HUES6 (cell line): Measurements from ENCODE around the gene ARL14EPL.

ENCODE experiments used
- H3K27ac ChIP-seq: 2 replicates; pipeline ENCODE4 v1.7.0; 2013; ENCODE audit warnings: low read depth, mild to moderate bottlenecking, low read length, inconsistent platforms
- H3K27me3 ChIP-seq: 2 replicates; pipeline ENCODE4 v1.6.1; 2013; ENCODE audit warnings: low read length; ENCODE audit not compliant: control insufficient read depth, insufficient read depth
- H3K36me3 ChIP-seq: 2 replicates; pipeline ENCODE4 v1.6.1; 2013; ENCODE audit warnings: low read length; ENCODE audit not compliant: control insufficient read depth, insufficient read depth
- H3K4me1 ChIP-seq: 2 replicates; pipeline ENCODE4 v1.6.1; 2013; ENCODE audit warnings: low read length; ENCODE audit not compliant: control insufficient read depth, insufficient read depth
- H3K4me3 ChIP-seq: 2 replicates; pipeline ENCODE4 v1.5.1; 2013; ENCODE audit warnings: low read depth, low read length
- H3K9ac ChIP-seq: one replicate; pipeline ENCODE4 v1.6.1; 2013; ENCODE audit warnings: mild to moderate bottlenecking, low read length
- H3K9me3 ChIP-seq: 2 replicates; pipeline ENCODE4 v1.6.1; 2013; ENCODE audit warnings: low read depth, low read length; ENCODE audit not compliant: control insufficient read depth, insufficient read depth

ARL14EPL gene

DNA sequence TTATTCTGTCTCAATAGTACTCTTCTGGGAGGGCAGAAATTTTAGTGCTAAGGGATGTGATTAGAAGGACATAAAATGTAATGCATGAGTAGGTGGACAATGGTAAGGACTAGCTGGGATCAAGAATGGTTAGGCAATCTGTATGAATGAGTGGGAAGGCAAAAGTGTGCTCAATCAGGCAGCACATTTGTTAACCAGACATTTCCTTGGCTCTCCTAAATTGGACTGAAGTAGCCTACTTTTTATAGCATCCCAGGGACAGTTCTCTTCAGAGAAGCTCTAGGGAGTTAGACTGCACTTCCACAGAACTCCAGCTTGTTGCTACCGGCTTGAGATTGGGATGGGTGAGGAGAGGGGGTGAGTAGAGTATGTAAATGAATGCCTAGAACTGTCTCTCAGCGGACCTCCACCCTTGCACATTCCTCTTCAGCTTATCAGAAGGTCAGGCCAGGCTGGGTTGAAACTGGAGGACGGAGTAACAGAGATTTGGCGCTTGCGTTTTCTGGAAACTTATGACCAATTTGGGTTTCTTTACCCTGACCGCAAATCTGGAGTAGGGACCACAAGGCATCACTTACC is 19.0 kb upstream of the ARL14EPL start:
- no peak overlapping the region for H3K4me3 ChIP-seq
- H3K27me3 ChIP-seq: no peaks in the 10 kb centered on the region
- no peak overlapping the region for H3K27ac ChIP-seq
- no peak overlapping the region for H3K9ac ChIP-seq
- no peaks in the 10 kb centered on the region for H3K36me3 ChIP-seq
- no peaks in the 10 kb centered on the region for H3K4me1 ChIP-seq
- H3K9me3 ChIP-seq: no peaks in the 10 kb centered on the region

DNA sequence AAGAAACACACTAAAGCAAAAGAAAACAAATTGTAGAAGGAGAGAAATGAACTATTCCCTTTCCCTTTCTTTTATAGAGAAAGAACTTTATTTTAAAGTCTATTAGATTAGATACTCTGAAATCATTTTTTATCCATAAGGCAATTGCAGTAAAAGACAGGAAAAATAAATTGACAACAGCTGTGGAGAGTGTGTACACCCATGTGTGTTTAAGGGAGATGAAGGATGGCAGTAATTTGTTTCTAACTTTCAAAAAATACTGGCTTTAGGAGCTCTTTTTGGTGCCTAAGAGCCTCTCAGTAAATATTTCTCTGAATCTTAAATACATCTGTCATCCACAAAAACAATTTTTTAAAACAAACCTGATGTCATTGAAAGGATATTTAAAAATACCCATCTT is 18.3 kb upstream of the ARL14EPL start:
- no peaks in the 10 kb centered on the region for H3K4me1 ChIP-seq
- H3K36me3 ChIP-seq: no peaks in the 10 kb centered on the region
- no peaks in the 10 kb centered on the region for H3K9me3 ChIP-seq
- H3K9ac ChIP-seq: no peak overlapping the region
- no peaks in the 10 kb centered on the region for H3K27me3 ChIP-seq
- H3K27ac ChIP-seq: no peak overlapping the region
- no peak overlapping the region for H3K4me3 ChIP-seq

DNA sequence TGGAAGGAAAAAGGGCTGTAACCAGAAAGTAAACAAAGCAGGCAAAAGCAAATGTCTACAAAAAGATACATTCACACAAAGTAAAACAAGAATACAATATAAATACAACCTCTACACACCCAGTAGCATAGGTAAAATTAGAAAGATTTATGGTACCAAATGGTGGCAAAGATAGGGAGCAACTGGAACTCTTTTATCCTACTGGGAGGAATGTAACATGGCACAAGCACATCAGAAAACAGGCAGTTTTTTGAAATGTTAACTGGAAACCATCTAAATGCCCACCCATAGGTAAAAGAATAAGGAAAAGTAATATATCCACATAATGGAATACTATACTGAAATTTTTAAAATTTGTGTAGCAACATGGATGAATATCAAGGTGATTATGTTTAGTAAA is 8.7 kb upstream of the ARL14EPL start:
- no peaks in the 10 kb centered on the region for H3K27me3 ChIP-seq

DNA sequence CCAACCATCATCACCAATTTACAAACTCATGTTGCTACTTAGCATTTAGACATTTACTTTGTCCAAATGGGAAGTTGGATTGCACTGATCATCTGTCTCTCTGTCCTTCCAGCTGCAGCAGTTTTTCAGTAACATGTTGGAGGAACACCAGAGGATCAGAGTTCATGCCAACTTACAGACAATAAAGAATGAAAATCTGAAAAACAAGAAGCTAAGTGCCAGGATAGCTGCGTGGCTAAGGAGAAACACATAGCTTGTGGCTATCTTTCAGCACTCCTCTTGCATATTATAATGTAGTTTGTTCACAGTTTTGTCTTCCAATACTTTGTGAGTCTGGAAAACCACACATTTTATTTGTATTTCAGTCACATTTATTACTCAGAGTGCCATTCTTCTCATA is 6.4 kb upstream of the ARL14EPL start:
- Histone ChIP-seq H3K9ac (no peak overlapping the region), H3K36me3 (no peaks in the 10 kb centered on the region), H3K4me1 (no peaks in the 10 kb centered on the region)

More for the DNA sequence above, 8.7 kb upstream of the ARL14EPL start:
- Histone ChIP-seq H3K4me3 (no peak overlapping the region), H3K9me3 (no peaks in the 10 kb centered on the region), H3K9ac (no peak overlapping the region), H3K4me1 (no peaks in the 10 kb centered on the region), H3K27ac (no peak overlapping the region), H3K36me3 (no peaks in the 10 kb centered on the region)

DNA sequence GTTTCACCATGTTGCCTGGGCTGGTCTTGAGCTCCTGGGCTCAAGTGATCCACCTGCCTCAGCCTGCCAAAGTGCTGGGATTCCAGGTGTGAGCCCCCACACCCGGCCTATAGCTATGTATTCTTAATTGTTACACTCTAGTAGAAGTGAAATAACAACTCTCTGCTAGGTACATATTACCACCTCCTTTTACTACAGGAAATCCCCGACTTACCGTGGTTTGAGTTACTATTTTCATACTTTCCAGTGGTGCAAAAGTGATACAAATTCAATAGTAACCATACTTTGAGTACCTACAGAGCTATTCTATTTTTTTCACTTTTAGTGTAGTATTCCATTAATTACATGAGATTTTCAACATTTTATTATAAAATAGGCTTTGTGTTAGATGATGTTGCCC is 719 bp downstream of the ARL14EPL start:
- no peak overlapping the region for H3K4me3 ChIP-seq

More for the DNA sequence above, 6.4 kb upstream of the ARL14EPL start:
- Histone ChIP-seq H3K4me3 (no peak overlapping the region), H3K9me3 (no peaks in the 10 kb centered on the region), H3K27me3 (no peaks in the 10 kb centered on the region), H3K27ac (no peak overlapping the region)

DNA sequence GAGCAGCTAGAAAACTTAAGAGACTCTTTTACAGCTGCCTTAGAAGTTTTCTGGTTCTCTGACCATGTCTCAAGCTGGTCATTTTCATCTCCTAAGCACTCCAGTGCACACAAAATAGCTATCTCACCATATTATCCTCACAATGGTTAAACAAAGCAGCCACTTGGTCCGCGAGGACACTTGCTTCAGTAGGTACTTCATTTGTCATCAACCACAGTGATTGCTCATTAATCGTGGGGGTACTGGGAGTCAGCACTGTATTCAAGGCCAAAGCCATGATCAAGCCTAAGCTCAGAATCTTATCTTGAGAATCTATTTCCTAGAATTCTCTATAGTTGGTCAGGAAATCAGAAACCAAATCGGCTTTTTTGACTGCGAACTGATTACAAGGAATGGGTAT is 2.9 kb downstream of the ARL14EPL start:
- Histone ChIP-seq H3K9ac (no peak overlapping the region), H3K9me3 (no peaks in the 10 kb centered on the region), H3K4me1 (0 out of 2 replicates have a peak, but pooled peaks cover 3% of the 10 kb centered on the region), H3K36me3 (no peaks in the 10 kb centered on the region), H3K27me3 (no peaks in the 10 kb centered on the region), H3K4me3 (no peak overlapping the region), H3K27ac (no peak overlapping the region)

More for the DNA sequence above, 719 bp downstream of the ARL14EPL start:
- no peaks in the 10 kb centered on the region for H3K9me3 ChIP-seq
- H3K27me3 ChIP-seq: no peaks in the 10 kb centered on the region
- H3K27ac ChIP-seq: no peak overlapping the region
- H3K4me1 ChIP-seq: 0 out of 2 replicates have a peak, but pooled peaks cover 3% of the 10 kb centered on the region
- H3K36me3 ChIP-seq: no peaks in the 10 kb centered on the region
- no peak overlapping the region for H3K9ac ChIP-seq

DNA sequence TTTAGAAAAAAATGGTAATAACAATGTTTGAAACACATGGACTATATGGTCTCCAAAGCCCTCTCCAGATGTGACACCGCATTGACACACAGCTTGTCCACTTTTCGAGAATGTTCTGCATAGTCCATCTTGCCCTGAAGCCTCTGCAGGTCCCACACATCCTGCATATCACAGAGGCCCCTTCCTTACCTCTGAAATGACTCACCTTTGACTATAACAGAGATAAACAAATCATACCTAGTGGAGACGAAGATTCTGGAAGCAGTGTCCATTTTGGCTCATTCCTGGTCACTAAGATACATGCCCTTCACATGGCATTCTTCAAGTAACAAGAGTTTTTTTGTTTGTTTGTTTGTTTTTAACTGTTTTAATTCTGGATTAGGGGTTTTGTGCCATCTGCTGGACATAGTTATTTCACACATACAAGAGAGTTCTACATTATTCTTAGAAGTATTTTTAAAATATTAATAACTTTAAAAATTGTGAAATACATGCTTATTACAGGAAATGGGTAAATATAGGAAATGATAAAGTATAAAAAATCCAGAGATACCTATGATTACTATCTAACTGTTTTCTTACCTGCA is 5.1 kb downstream of the ARL14EPL start:
- no peaks in the 10 kb centered on the region for H3K36me3 ChIP-seq
- no peak overlapping the region for H3K9ac ChIP-seq
- H3K4me1 ChIP-seq: no peaks in the 10 kb centered on the region

DNA sequence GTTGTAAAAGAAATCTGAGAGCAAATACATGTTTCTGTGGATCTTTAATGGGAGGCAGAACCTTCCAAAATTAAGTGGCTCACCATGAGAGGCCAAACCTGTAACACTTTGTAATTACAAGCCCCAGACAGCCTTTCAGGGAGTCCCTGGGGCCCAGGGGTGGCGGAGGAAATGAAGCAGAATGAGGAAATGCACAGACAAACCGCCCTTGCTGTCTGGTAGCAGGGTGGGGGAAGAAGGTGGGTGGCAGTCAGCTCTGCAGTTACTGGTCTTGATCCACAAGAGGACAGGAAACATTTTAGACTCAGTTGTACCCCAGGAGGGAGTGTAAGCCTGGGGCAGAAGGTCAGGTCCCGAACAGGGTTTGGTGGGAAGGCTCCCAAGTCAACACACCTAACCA is 6.5 kb downstream of the ARL14EPL start:
- Histone ChIP-seq H3K36me3 (no peaks in the 10 kb centered on the region), H3K4me1 (no peaks in the 10 kb centered on the region), H3K27ac (no peak overlapping the region), H3K4me3 (no peak overlapping the region), H3K9ac (no peak overlapping the region), H3K27me3 (no peaks in the 10 kb centered on the region), H3K9me3 (no peaks in the 10 kb centered on the region)

More for the DNA sequence above, 5.1 kb downstream of the ARL14EPL start:
- Histone ChIP-seq H3K27me3 (no peaks in the 10 kb centered on the region), H3K27ac (no peak overlapping the region), H3K4me3 (no peak overlapping the region), H3K9me3 (no peaks in the 10 kb centered on the region)

DNA sequence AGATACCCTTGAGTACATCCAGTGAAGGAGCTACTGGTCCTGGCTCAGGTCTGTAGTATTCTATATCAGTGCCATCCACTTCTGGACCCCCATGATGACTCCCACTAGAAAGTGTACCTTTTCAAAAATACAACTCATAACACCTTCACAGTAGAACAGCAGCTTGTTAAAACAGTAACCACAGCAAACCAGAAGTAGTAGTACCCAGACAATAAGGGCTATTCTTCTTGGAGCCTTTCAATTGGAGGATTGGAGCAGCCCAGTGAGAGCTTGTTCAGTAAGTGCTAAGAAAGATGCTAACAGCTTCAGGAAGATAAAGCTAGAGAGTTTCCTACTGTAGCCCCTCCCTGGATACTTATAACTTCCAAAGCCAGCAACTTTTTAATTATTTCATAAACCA is 10.1 kb downstream of the ARL14EPL start:
- no peaks in the 10 kb centered on the region for H3K36me3 ChIP-seq

DNA sequence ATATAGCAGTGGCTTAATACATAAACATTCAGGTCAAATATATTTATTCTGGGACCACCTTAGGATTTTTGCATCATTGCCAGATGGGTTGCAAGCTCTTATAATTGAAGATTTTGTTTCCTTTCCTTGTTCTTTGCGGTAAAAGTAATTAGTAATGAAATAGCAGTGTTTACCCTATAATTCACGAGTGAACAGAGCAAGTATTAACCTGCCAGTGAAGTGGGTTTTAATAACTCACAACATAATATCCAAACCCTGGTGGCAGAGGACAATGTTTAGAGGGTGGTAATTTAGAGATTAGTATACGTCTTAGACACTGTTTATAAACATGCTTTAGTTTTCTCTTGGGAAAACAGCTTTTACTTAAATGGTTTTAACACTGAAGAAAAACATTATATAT is 11.8 kb downstream of the ARL14EPL start:
- no peaks in the 10 kb centered on the region for H3K27me3 ChIP-seq
- H3K9ac ChIP-seq: no peak overlapping the region
- H3K4me1 ChIP-seq: no peaks in the 10 kb centered on the region
- no peaks in the 10 kb centered on the region for H3K9me3 ChIP-seq
- H3K36me3 ChIP-seq: no peaks in the 10 kb centered on the region
- no peak overlapping the region for H3K27ac ChIP-seq
- H3K4me3 ChIP-seq: no peak overlapping the region

More for the DNA sequence above, 10.1 kb downstream of the ARL14EPL start:
- H3K27me3 ChIP-seq: no peaks in the 10 kb centered on the region
- H3K4me3 ChIP-seq: no peak overlapping the region
- H3K9me3 ChIP-seq: no peaks in the 10 kb centered on the region
- H3K27ac ChIP-seq: no peak overlapping the region
- H3K9ac ChIP-seq: no peak overlapping the region
- no peaks in the 10 kb centered on the region for H3K4me1 ChIP-seq

DNA sequence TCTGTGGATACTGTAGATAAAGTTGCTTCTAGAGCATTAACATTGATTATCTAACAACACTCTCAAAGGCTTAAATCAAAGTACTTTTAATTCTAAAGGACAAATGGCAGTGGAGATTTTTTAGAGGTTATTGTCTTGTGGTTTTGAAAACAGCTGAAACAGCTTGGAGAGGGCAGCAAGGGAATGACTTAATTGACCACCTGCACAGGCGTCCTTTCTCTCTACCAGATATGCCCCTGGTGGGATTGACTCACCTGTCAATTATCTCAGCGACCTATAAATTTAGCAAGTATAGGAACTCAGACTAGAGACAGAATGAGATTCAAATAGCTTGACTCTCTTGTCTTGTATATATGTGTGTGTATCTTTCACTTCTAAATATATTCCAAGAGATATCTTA is 13.5 kb downstream of the ARL14EPL start:
- H3K9ac ChIP-seq: no peak overlapping the region

More for the DNA sequence above, 13.5 kb downstream of the ARL14EPL start:
- H3K4me1 ChIP-seq: no peaks in the 10 kb centered on the region
- H3K9me3 ChIP-seq: no peaks in the 10 kb centered on the region
- H3K36me3 ChIP-seq: no peaks in the 10 kb centered on the region
- no peak overlapping the region for H3K27ac ChIP-seq
- H3K4me3 ChIP-seq: no peak overlapping the region
- H3K27me3 ChIP-seq: no peaks in the 10 kb centered on the region
